HepG2 (cell line): ENCODE results near the gene CDC6. TPM values are rescaled to one million over a fixed set of nuclear protein-coding genes. Genes with fewer than 3 reads are reported as not detected.

Source experiments
- ATAC-seq: fragments of 200-7000 bp; cut with Tn5 transposase; 3 replicates; pipeline ENCODE4 v1.9.1; 2020; ENCODE audit warnings: mild to moderate bottlenecking, moderate library complexity
- BruUV-seq: library from RNA; stranded (reverse); fragments of 400-500 nt; replicated peaks from 2 replicates; lab custom pipeline; 2021; lab: Mats Ljungman, UMichigan
- CTCF ChIA-PET: fragments of 300-600 bp; formaldehyde crosslinking; extraction: SDS; loops from one replicate; lab custom pipeline; 2021; ENCODE audit warnings: low total read pairs, inconsistent platforms, low intra/inter-chr PET ratio; lab: Yijun Ruan, JAX
- POLR2A ChIA-PET: fragments of 350-600 bp; sonication (Branson Sonifier 250); formaldehyde crosslinking; loops from one replicate; lab custom pipeline; 2020; ENCODE audit warnings: antibody characterized with exemption, inconsistent platforms; lab: Yijun Ruan, JAX
- DNase-seq: peaks from one replicate; pipeline ENCODE4 v3.0.0-alpha.2; 2015; ENCODE audit warnings: low spot score
- FAIRE-seq: peaks from 3 replicates; lab custom pipeline; 2011; peaks lifted over from hg19 to GRCh38; lab: Jason Lieb, UNC
- H2AFZ ChIP-seq: one replicate; pipeline ENCODE4 v1.6.1; 2011; ENCODE audit warnings: low read length, inconsistent platforms
- H3K27ac ChIP-seq: fragments of 300-600 bp; 3 replicates; pipeline ENCODE4 v1.8.0; 2011; ENCODE audit warnings: mixed run types, mild to moderate bottlenecking, mixed read lengths, low read length, inconsistent platforms; ENCODE audit not compliant: insufficient read depth; ENCODE audit errors: extremely low read length
- H3K27me3 ChIP-seq, 2 experiments: fragments of 200-600 bp in 1 of 2; 2 replicates in 1 of 2; 3 replicates in 1 of 2; pipeline versions ENCODE4 v1.6.0 to v1.8.0; 2011; ENCODE audit warnings: low read length in 2 of 2, mild to moderate bottlenecking in 2 of 2, moderate library complexity in 2 of 2, inconsistent platforms in 1 of 2; ENCODE audit not compliant: insufficient read depth in 2 of 2, control insufficient read depth in 1 of 2
- H3K36me3 ChIP-seq, 2 experiments: fragments of 200-600 bp in 1 of 2; replicated peaks in 1 of 2; 2 replicates in 1 of 2; 3 replicates in 1 of 2; pipeline versions ENCODE4 v1.5.1 to v1.8.0; 2011; ENCODE audit warnings: low read length in 2 of 2, inconsistent platforms in 1 of 2; ENCODE audit not compliant: insufficient read depth in 2 of 2, control insufficient read depth in 1 of 2
- H3K4me1 ChIP-seq: 2 replicates; pipeline ENCODE4 v1.5.1; 2012; ENCODE audit warnings: low read length, inconsistent platforms; ENCODE audit not compliant: insufficient read depth
- H3K4me2 ChIP-seq: 2 replicates; pipeline ENCODE4 v1.6.0; 2011; ENCODE audit warnings: low read depth, low read length, inconsistent platforms
- H3K4me3 ChIP-seq, 3 experiments: fragments of 200-600 bp in 1 of 3; sonication (generic), shearing (Covaris generic) in 1 of 3; replicated peaks in 1 of 3; 2 replicates each; pipeline ENCODE4 v1.5.1; 2011 to 2016; ENCODE audit warnings: low read length in 3 of 3, inconsistent platforms in 2 of 3, low read depth in 2 of 3, mild to moderate bottlenecking in 2 of 3, control low read depth in 1 of 3, mixed read lengths in 1 of 3; ENCODE audit not compliant: insufficient read depth in 1 of 3
- H3K79me2 ChIP-seq: one replicate; pipeline ENCODE4 v1.6.1; 2011; ENCODE audit warnings: low read length, inconsistent platforms; ENCODE audit not compliant: insufficient read depth
- H3K9ac ChIP-seq: 2 replicates; pipeline ENCODE4 v1.6.0; 2011; ENCODE audit warnings: mild to moderate bottlenecking, low read depth, low read length, inconsistent platforms; ENCODE audit not compliant: insufficient read depth
- H3K9me3 ChIP-seq: 2 replicates; pipeline ENCODE4 v1.5.1; 2012; ENCODE audit warnings: mild to moderate bottlenecking, low read length
- H4K20me1 ChIP-seq: 2 replicates; pipeline ENCODE4 v1.6.0; 2011; ENCODE audit warnings: inconsistent platforms, mild to moderate bottlenecking, low read length, moderate library complexity; ENCODE audit not compliant: insufficient read depth
- CBFB ChIP-seq: sonication (generic); formaldehyde crosslinking; IDR thresholded peaks from 2 replicates; pipeline ENCODE4 v1.4.0; 2020; ENCODE audit warnings: missing genetic modification reagents
- GATA4 ChIP-seq: sonication (generic); IDR thresholded peaks from 2 replicates; pipeline ENCODE4 v1.6.1; 2016; ENCODE audit warnings: antibody characterized with exemption, low read depth, borderline replicate concordance
- HDAC2 ChIP-seq: sonication (generic); formaldehyde crosslinking; IDR thresholded peaks from 2 replicates; pipeline ENCODE4 v1.4.0; 2020; ENCODE audit warnings: missing genetic modification reagents
- HDAC6 ChIP-seq: fragments of 200-600 bp; sonication (generic); IDR thresholded peaks from 2 replicates; pipeline ENCODE4 v1.7.0; 2017; ENCODE audit warnings: mild to moderate bottlenecking, antibody characterized with exemption, low read length, low read depth
- NFIC ChIP-seq: IDR thresholded peaks from 2 replicates; pipeline ENCODE4 v1.6.1; 2012; ENCODE audit warnings: mild to moderate bottlenecking, low read length, inconsistent platforms
- SIX4 ChIP-seq: sonication (generic); formaldehyde crosslinking; IDR thresholded peaks from 2 replicates; pipeline ENCODE4 v1.4.0; 2020; ENCODE audit warnings: missing genetic modification reagents
- WIZ ChIP-seq: sonication (generic); formaldehyde crosslinking; IDR thresholded peaks from 2 replicates; pipeline ENCODE4 v1.5.1; 2020; ENCODE audit warnings: mild to moderate bottlenecking, missing genetic modification reagents
- ZNF598 ChIP-seq: sonication (generic); formaldehyde crosslinking; IDR thresholded peaks from 2 replicates; pipeline ENCODE4 v1.5.1; 2020; ENCODE audit warnings: mild to moderate bottlenecking, missing genetic modification reagents, borderline replicate concordance
- ZSCAN31 ChIP-seq: sonication (generic); formaldehyde crosslinking; IDR thresholded peaks from 2 replicates; pipeline ENCODE4 v1.5.0; 2020; ENCODE audit warnings: low read depth, mild to moderate bottlenecking, missing genetic modification reagents
- in situ Hi-C: cut with HindIII; loops from 2 replicates; pipeline ENCODE4 v1.10.0; 2017; ENCODE audit warnings: low pct_unique_long_range_greater_than_20kb; ENCODE audit not compliant: extremely low pct_ligation_motif_present
- intact Hi-C: fragments of 100-400 bp; cut with micrococcal nuclease; formaldehyde crosslinking; loops from one replicate; pipeline ENCODE4 v1.10.0; 2022; ENCODE audit not compliant: unreplicated experiment
- polyA plus RNA-seq, 8 experiments: library from polyadenylated mRNA; depleted of rRNA in 3 of 8; stranded (reverse) in 7 of 8; unstranded in 1 of 8; fragments of >200 nt; fragmentation: Illumina TruSeq in 4 of 8; extraction: Trizol in 4 of 8; gene quantifications; 2 replicates each; pipeline versions ENCODE4 v1.2.1 to v1.2.3, GENCODE V29; 2011 to 2016; ENCODE audit warnings: low read depth in 4 of 8, missing spikeins in 1 of 8, mixed read lengths in 1 of 8; ENCODE audit not compliant: insufficient read depth in 1 of 8
- total RNA-seq, 5 experiments: library from RNA; depleted of rRNA; stranded (reverse); fragments of >200 nt; fragmentation: Illumina TruSeq; extraction: Trizol; gene quantifications; 2 replicates each; pipeline ENCODE4 v1.2.3, GENCODE V29; 2016; ENCODE audit warnings: low read depth in 1 of 5
- TF ChIP-seq, protein P1 (sequence below): sonication (generic); formaldehyde crosslinking; IDR thresholded peaks from 2 replicates; pipeline ENCODE4 v1.8.1; 2022; ENCODE audit warnings: mild to moderate bottlenecking, missing genetic modification reagents
- TF ChIP-seq, protein P2 (sequence below): sonication (generic); formaldehyde crosslinking; IDR thresholded peaks from 2 replicates; pipeline ENCODE4 v1.4.0; 2020; ENCODE audit warnings: mild to moderate bottlenecking, missing genetic modification reagents
- TF ChIP-seq, protein P3 (sequence below): sonication (generic); formaldehyde crosslinking; conservative IDR thresholded peaks from 2 replicates; pipeline ENCODE4 v1.4.0; 2020; ENCODE audit warnings: mild to moderate bottlenecking, missing genetic modification reagents, moderate library complexity
- TF ChIP-seq, protein P4 (sequence below): fragments of 450-650 bp; IDR thresholded peaks from 2 replicates; pipeline ENCODE4 v1.6.1; 2016
- TF ChIP-seq, protein P5 (sequence below): sonication (generic); formaldehyde crosslinking; IDR thresholded peaks from 2 replicates; pipeline ENCODE4 v1.4.0; 2020; ENCODE audit warnings: mild to moderate bottlenecking, missing genetic modification reagents
- TF ChIP-seq, protein P6 (sequence below): sonication (generic); formaldehyde crosslinking; IDR thresholded peaks from 2 replicates; pipeline ENCODE4 v1.5.0; 2020; ENCODE audit warnings: mild to moderate bottlenecking, missing genetic modification reagents, borderline replicate concordance
- TF ChIP-seq, protein P7 (sequence below): sonication (generic); formaldehyde crosslinking; IDR thresholded peaks from 2 replicates; pipeline ENCODE4 v1.5.0; 2020; ENCODE audit warnings: missing genetic modification reagents

Gene CDC6
- total and polyA plus RNA-seq, 2 of the 13 experiments (the other 11 are each of a cell fraction or from before 2014, with no cell fraction given), result 17.4 to 114 TPM

DNA sequence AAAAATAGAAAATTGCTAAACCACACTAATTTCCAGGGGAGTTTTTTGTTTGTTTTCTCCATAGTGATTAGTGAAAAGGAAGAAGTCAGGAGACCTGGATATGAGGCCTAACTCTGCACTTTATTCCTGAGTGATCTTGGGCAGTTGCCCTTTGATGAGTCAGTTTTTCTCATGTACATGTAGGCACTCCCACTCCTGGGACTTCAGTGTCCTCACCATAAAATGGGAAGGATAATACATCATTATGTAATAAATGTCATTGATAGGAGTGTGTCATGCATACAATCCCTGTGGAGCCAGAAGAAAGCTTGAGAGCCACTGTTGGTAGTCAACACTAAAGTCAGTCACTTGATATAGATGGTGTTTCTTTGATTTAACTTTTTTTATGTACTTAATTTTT is 36.1 kb upstream of the CDC6 start:
- intact Hi-C loops (no loop called here), in situ Hi-C loops (no loop called here)
- Histone ChIP-seq H3K4me1 (no peaks in the 10 kb centered on the region), H4K20me1 (no peaks in the 10 kb centered on the region), H3K4me3 (no peak overlapping the region), H3K4me2 (no peak overlapping the region), H3K9me3 (no peaks in the 10 kb centered on the region), H3K79me2 (peaks cover 54% of the 10 kb centered on the region), H2AFZ (no peak overlapping the region), H3K27me3 (no peaks in the 10 kb centered on the region), H3K9ac (no peak overlapping the region), H3K27ac (no peak overlapping the region), H3K36me3 (peaks cover 4 to 11% of the 10 kb centered on the region in 2 experiments; a peak in 4 of 5 replicates)
- DNase-seq (no peak), ATAC-seq (no peak), FAIRE-seq (no peak)
- BruUV-seq, result no TSS peak
- ChIA-PET CTCF (no interaction called here), POLR2A (no interaction called here)
- no peak for TF ChIP-seq SIX4
- TF ChIP-seq WIZ (CRISPR knock-in tag), result no peak
- TF ChIP-seq ZNF598 (CRISPR knock-in tag), result no peak
- TF ChIP-seq, protein P1, sequence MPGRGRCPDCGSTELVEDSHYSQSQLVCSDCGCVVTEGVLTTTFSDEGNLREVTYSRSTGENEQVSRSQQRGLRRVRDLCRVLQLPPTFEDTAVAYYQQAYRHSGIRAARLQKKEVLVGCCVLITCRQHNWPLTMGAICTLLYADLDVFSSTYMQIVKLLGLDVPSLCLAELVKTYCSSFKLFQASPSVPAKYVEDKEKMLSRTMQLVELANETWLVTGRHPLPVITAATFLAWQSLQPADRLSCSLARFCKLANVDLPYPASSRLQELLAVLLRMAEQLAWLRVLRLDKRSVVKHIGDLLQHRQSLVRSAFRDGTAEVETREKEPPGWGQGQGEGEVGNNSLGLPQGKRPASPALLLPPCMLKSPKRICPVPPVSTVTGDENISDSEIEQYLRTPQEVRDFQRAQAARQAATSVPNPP (CRISPR knock-in tag), result no peak
- TF ChIP-seq, protein P2, sequence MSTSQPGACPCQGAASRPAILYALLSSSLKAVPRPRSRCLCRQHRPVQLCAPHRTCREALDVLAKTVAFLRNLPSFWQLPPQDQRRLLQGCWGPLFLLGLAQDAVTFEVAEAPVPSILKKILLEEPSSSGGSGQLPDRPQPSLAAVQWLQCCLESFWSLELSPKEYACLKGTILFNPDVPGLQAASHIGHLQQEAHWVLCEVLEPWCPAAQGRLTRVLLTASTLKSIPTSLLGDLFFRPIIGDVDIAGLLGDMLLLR, result no peak
- no peak for TF ChIP-seq HDAC6
- TF ChIP-seq NFIC, result no peak
- TF ChIP-seq GATA4, result no peak
- TF ChIP-seq, protein P3, sequence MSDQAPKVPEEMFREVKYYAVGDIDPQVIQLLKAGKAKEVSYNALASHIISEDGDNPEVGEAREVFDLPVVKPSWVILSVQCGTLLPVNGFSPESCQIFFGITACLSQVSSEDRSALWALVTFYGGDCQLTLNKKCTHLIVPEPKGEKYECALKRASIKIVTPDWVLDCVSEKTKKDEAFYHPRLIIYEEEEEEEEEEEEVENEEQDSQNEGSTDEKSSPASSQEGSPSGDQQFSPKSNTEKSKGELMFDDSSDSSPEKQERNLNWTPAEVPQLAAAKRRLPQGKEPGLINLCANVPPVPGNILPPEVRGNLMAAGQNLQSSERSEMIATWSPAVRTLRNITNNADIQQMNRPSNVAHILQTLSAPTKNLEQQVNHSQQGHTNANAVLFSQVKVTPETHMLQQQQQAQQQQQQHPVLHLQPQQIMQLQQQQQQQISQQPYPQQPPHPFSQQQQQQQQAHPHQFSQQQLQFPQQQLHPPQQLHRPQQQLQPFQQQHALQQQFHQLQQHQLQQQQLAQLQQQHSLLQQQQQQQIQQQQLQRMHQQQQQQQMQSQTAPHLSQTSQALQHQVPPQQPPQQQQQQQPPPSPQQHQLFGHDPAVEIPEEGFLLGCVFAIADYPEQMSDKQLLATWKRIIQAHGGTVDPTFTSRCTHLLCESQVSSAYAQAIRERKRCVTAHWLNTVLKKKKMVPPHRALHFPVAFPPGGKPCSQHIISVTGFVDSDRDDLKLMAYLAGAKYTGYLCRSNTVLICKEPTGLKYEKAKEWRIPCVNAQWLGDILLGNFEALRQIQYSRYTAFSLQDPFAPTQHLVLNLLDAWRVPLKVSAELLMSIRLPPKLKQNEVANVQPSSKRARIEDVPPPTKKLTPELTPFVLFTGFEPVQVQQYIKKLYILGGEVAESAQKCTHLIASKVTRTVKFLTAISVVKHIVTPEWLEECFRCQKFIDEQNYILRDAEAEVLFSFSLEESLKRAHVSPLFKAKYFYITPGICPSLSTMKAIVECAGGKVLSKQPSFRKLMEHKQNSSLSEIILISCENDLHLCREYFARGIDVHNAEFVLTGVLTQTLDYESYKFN, result no peak
- TF ChIP-seq, protein P4, sequence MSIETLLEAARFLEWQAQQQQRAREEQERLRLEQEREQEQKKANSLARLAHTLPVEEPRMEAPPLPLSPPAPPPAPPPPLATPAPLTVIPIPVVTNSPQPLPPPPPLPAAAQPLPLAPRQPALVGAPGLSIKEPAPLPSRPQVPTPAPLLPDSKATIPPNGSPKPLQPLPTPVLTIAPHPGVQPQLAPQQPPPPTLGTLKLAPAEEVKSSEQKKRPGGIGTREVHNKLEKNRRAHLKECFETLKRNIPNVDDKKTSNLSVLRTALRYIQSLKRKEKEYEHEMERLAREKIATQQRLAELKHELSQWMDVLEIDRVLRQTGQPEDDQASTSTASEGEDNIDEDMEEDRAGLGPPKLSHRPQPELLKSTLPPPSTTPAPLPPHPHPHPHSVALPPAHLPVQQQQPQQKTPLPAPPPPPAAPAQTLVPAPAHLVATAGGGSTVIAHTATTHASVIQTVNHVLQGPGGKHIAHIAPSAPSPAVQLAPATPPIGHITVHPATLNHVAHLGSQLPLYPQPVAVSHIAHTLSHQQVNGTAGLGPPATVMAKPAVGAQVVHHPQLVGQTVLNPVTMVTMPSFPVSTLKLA, result no peak
- TF ChIP-seq, protein P5, sequence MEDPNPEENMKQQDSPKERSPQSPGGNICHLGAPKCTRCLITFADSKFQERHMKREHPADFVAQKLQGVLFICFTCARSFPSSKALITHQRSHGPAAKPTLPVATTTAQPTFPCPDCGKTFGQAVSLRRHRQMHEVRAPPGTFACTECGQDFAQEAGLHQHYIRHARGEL (CRISPR knock-in tag), result no peak
- TF ChIP-seq, protein P6, sequence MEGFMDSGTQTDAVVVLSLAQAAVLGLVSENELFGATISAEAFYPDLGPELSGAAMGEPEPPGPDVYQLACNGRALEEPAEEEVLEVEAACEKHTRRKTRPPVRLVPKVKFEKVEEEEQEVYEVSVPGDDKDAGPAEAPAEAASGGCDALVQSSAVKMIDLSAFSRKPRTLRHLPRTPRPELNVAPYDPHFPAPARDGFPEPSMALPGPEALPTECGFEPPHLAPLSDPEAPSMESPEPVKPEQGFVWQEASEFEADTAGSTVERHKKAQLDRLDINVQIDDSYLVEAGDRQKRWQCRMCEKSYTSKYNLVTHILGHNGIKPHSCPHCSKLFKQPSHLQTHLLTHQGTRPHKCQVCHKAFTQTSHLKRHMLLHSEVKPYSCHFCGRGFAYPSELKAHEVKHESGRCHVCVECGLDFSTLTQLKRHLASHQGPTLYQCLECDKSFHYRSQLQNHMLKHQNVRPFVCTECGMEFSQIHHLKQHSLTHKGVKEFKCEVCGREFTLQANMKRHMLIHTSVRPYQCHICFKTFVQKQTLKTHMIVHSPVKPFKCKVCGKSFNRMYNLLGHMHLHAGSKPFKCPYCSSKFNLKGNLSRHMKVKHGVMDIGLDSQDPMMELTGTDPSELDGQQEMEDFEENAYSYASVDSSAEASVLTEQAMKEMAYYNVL (CRISPR knock-in tag), result no peak
- no peak for TF ChIP-seq CBFB
- no peak for TF ChIP-seq HDAC2
- no peak for TF ChIP-seq ZSCAN31 (CRISPR knock-in tag)
- TF ChIP-seq, protein P7, sequence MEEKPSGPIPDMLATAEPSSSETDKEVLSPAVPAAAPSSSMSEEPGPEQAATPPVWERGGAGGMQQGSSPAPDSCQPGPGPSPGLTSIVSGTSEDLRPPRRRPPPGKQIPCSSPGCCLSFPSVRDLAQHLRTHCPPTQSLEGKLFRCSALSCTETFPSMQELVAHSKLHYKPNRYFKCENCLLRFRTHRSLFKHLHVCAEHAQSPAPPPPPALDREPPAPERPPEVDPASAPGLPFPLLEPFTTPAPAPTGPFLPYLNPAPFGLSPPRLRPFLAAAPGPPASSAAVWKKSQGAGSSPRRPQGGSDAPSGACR (CRISPR knock-in tag), result no peak
